SW 1271 (cell line): Measurements from ENCODE around the gene ABRAXAS1.
"Not testable (repeated sequence)": the region's sequence is repeated elsewhere in the genome, so short reads cannot be mapped to it uniquely, and the experiment has no call there.

ENCODE experiments used
- DNase-seq, 2 experiments: peaks; one replicate each; lab custom pipeline; 2025; lab: John Stamatoyannopoulos, UW

ABRAXAS1 gene

DNA sequence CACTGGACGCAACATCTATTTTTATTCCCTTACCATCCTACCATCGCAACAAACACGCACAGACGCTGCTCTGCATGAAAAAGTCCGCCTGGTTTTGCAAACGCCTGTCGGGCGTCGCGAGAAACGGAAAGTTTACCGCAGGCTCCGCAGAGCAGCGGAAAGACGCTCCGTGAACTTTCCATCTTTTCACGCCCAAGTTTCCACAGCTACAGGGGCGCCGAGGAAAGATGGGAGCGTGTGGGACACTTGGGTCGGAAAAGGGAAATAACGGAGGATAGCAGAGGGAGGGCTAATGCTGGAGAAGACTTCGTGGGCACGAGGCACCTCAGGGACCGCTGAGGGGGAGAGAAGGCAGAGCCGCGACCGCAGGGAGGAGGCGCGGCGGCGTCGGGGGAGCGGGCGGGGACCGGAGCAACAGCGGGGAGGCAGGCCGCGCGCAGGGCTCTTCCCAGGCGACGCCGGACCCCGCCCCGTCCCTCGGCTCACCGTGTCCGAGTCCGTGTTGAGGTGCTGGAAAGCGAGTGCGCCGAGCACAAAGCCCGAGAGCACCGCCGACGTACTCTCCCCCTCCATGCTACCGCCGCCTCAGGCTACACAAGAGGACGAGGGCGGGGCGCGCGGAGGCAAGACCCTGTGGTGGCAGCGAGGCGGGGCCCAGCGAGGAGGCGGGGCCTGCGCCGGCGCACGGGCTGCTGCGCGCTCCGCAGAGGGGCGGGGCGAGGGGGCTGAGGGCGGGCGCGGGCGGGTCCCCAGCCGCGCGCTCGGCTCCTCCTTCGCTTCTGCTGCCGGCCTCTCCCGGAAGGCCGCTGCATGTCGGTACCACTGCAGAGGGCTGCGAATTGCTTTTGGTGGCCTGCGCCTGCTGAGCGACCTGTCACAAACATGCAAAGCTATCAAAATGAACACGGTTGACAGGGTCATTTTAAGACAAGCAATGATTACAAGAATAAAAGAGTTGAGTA lies at the start of gene ABRAXAS1:
Gene ABRAXAS1, minus strand, starts transcription at position 601 of the 962 bp plus-strand sequence. Its CDS starts 28 bp downstream, at position 573.
- peak; percentile 85 to 89 for DNase-seq

DNA sequence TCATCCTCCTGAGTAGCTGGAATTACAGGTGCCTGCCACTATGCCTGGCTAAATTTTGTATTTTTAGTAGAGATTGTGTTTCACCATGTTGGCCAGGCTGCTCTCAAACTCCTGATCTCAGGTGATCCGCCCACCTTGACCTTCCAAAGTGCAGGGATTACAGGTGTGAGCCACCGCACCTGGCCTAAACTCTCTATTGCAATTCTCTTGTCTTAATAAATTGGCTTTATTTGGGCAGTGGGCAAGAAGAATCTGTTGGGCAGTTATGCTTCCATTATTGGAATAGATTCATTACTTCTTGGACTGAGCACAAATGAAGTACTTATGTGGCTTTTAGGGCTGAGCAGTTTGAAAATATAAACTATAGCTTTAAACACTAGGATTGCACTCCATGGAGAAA lies 42.8 kb upstream of the ABRAXAS1 start:
- no peak for DNase-seq

DNA sequence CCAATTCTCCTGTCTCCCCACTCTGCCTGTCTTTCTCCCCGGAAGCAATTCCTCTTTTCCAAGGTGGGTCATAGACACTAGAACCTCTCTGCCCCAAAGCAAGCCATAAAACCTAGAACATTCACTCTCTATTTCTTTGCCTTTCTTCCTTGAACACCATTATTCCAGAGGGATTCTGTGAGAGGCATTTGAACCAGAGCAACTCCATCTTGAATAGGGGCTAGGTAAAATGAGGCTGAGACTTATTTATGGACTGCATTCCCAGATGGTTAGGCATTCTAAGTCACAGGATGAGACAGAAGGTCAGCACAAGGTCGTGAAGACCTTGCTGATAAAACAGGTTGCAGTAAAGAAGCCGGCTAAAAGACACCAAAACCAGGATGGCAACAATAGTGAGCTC lies 37.3 kb upstream of the ABRAXAS1 start:
- DNase-seq = no peak

DNA sequence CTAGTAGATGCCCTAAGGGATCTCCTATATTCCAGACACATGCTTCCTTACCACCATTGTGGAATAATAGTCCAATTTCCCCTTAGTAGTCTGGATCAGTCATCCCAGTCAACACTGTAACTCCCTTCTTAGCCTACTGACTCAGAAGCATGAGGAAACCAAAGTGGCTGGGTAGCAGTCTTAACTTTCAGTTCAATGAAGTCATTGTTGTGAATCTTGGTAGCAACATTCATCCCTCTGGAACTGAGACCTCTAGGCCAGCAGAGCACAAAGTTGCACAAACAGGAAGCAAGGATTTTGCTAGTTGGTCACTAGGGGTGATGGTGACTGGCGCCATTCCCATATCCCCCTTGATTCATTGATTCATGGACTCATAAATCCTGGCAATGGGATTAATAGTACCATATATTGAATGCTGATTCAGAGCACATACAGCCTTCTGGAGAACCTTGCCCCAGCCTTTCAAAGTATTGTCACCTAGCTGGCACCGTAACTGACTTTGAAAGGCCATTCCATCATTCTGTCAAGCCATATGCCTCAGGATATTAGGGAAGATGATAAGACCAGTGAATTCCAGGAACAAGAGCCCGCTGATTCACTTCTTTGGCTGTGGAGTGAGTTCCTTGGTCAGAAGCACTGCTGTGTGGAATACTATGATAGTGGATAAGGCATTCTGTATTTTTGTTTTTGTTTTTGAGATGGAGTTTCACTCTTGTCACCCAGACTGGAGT lies 31.3 kb upstream of the ABRAXAS1 start:
- DNase-seq = no peak

DNA sequence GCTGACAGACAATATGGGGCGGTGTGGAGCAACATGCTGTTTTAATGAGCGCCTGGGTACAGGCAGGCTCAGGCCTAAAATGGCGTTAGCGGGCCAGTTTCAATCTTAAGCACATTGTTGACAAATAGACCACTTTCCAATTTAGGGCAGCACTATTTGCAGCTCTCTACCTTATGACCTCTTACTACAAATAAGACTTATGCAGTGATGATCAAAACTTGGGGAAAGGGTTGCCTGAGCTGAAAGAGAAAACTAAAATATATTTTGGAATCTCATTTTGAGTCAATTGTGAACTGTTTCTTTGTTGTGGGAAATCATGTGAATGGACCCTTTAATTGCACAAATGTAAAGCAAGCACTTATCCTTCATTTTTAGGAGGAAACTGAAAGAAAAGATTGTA lies 25.5 kb upstream of the ABRAXAS1 start:
- no peak for DNase-seq

DNA sequence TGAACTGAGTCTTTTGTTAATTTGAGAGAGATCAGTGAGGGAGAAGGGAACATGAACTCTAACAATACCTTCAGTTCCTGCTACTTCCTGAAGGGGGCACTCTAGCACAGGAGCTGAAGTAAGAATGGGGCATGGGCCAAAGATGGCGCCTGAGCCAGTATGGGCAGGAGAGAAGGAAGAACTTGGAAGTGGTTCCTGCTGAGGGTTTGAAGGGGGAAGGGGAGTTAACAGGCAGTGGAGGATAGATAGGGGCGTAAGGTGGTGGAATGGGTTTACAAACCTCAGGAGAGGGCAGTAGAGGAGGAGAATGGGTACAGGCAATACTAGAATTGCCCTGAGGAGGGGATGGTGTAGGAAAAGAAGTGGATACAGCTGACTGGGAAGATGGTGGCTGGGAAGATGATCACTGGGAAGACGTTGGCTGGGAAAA lies 24.3 kb upstream of the ABRAXAS1 start:
- peak in 1 of 2 experiments; percentile 17 for DNase-seq

DNA sequence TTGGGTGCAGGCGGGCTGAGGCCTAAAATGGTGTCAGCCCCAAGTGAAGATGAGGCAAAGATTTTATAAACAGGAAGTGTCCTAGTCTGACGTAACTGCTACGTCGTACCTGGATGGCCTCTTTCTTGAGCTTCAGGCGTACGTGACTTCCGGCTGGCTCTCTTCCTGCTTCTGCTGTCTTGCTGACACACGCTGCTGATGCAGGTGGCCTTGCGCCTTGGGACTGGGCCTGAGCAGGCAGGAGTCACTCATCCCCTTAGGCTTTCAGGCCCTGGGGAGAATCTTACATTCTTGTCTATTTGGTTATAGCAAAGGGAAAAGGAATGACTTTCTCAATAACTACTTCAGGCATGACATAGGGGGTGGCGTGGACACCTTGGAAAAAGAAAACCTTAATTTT lies 20.1 kb upstream of the ABRAXAS1 start:
- no peak for DNase-seq

DNA sequence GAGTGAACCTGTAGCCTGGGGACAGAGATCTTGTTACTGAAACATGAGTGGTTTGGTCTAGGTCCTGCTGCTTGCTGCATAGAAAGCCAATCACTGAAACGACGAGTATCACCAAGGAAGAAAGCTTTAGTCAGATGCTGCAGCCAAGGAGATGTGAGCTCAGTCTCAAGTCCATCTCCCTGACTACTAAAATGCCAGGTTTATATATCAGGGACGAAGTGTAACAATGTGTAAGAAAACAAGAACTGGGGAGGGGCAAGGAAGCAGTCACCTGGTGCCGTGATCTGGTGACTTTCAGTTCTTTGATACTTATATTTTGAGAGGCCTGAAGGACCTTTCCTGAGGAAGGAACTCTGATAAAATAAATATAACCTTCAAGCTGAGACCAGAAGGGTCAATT lies 19.6 kb upstream of the ABRAXAS1 start:
- DNase-seq = no peak

DNA sequence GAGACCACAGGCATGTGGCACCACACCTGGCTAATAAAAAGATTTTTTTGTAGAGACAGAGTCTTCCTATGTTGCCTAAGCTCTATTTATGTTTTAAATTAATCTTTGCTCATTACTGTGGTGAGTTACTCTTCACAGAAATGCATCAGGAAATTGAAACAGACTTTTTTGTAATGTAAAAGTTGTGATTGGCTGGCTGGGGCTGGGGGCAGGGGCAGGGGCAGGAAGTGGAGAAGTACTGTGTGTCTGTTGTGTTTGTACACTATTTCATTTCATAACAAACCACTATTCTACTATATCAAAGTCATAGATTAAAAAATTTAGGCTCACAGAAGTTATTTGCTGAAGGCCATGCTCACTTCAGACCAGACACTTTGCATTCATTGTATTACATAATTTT lies 19.1 kb upstream of the ABRAXAS1 start:
- no peak for DNase-seq

DNA sequence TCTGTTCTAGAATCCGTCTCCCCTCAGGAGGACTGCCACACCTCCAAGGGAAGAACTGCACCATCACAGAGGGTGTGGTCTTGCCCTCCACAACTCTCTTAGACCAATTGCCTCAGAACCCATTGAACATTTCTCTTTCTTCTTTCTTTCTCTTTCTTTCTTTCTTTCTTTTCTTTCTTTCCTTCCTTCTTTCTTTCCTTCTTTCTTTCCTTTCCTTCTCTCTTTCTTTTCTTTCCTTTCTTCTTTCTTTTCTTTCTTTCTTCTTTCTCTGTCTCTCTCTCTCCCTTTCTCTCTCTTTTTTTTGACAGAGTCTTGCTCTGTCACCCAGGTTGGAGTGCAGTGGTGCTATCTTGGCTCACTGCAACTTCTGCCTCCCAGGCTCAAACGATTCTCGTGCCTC lies 16.8 kb upstream of the ABRAXAS1 start:
- DNase-seq = not testable (repeated sequence)

DNA sequence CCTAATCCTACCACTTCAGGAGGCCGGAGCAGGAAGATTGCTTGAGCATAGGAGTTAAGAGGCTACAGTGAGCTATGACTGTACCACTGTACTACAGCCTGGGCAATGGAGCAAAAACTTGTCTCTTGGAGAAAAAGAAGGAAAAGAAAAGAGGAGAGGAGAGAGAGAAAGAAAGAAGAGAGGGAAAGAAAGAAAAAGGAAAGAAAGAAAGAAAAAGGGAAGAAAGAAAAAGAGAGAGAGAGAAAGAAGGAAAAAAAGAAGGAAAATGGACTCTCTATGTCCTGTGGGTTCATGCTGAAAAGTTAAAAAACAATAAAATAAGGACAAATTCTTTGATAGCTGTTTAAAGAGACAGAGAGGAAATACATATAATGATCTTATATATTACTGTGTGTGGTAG lies 13.3 kb upstream of the ABRAXAS1 start:
- DNase-seq = no peak

DNA sequence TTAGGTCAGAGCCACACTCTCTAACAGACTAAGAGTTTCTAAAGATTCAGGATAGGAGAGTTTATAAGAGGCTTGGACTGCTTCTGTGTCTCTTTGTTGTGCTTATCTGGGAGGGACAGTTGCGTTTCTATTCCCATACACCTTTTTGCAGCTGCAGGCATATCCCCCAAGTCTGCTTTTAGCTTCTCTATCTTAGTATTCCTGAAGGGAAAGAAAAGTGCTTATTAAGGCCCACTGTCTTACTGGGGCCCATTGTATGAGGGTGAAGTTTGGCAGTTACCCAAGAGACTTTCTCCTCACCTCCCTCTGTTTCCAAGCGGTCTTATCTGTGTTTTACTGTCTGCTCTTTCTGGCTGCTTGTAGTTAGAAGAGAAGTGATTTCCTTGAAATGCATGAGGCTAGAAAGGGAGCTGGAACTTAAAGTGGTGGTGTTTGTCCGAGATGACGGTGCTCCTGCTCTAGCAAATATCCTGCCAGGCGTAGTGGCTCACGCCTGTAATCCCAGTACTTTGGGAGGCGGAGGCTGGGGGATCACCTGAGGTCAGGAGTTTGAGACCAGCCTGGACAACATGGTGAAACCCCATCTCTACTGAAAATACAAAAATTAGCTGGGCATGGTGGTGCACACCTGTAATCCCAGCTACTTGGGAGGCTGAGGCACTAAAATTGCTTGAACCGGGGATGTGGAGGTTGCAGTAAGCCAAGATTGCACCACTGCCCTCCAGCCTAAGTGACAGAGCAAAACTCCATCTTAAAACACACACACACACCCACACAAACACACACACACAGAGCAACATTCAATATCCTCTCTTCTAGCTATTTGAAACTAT lies 11.4 kb upstream of the ABRAXAS1 start:
- DNase-seq = not testable (repeated sequence)

DNA sequence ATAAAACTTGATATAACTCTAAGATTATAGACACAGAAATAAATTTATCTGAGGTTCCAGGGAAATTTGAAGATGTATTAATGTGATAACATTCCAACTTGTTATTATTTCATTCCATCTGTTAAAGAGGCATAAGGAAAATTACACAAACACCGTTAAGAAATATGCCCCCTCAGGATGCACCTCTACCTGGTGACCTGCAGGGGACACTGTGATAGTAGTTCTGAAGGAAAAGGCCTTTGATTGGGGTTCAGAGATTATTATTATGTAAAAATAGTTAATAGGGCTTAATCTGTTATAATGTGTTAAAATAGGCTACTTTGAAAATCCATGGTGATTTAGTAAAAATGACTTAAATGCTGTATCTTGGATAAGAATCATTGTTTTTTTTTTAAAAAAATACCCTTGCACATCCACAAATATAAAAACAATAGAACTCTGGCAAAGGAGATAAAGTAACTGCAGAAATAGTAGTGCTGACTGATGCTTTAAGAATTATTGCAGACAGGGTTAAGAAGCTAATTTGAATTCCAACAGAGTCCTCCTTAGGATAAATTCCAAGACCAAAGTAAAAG lies 6.1 kb upstream of the ABRAXAS1 start:
- DNase-seq = peak in 1 of 2 experiments; percentile 31

DNA sequence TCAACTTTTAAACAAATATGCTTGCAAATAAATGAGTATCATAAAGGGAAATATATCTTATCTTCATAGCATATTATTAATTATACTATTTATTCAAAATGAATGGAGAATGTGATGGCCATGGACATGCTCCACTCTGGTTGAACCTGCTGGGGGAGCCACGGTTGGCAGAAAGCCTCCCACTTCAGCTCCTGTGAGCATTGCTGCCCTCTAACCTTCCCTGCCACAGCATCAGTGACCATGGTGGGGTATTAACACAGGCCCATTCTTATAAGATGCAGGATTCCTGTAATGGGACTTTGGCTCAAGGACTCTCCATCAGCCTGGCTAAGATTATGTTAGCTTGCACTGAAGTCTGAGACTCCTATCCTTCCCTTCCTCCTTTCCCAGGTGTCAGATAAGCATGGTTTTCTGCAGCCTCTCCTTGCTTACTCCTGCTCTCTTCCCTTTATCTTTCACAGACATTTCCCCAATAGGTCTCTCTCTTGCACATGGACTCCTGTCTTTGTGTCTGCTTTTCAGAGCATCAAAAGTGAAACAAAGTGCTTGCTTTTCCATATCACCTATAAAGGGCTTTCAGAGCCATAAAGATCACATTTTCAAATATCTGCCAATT lies 4.9 kb upstream of the ABRAXAS1 start:
- no peak for DNase-seq

DNA sequence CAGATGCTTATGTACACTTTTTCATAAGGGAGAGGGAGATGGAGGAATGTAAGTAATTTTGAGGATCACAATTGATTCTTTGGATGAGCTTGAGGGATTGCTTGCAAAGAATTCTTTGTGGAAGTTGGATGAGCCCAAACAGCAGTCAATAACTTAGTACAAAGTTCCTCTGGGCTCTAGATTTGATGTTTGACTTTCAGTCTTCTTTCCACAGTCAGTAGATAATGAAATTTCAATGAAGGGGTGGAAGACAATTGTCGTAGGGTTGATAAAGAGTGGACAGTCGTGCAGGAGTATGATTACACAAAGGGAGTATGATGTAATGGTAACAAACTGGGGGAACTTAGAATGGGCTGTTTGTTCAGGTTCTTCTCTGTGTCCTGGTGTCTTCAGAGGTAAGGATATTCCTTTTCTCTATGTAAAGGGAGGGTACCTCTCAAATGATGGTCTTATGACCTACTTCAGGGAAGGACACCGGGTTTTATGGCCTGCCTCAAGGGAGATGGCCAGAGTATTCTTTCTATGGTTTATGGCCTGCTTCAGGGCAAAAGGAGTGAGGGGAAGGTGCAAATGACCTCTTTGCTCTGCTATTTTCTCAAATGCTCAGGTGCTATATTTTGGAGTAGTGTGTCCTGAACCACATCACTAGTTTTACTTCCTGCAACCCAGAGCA lies 1.7 kb upstream of the ABRAXAS1 start:
- DNase-seq = no peak

DNA sequence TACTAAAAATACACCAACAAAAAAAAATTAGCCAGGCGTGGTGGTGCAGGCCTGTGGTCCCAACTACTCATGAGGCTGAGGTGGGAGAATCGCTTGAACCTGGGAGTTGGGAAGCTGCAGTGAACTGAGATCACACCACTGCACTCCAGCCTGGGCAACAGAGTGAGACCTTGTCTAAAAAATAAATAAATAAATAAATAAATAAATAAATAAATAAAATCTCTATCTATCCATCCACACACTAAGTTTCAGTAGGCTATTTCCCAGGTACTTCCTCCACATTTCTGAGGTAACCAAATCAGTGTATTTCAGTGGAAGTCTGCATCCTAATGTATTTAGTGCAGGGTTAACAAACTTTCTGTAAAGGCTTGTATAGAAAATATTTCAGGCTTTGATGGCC lies 10.9 kb downstream of the ABRAXAS1 start:
- DNase-seq = no peak

DNA sequence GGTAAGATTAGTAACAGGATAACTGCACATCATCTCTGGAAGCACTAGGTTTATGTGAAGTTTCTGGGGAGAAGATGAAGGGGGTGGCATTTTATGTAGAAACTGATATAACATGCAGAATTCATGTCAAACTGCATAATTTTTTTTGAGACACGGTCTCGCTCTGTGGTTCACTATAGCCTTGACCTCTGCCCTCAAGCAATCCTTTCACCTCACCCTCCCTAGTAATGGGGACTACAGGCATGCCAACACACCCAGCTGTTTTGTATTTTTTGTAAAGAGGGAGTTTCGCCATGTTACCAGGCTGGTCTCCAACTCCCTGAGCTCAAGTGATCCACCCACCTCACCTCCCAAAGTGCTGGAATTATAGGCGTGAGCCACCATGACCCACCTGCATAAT lies 11.5 kb downstream of the ABRAXAS1 start:
- DNase-seq = no peak

DNA sequence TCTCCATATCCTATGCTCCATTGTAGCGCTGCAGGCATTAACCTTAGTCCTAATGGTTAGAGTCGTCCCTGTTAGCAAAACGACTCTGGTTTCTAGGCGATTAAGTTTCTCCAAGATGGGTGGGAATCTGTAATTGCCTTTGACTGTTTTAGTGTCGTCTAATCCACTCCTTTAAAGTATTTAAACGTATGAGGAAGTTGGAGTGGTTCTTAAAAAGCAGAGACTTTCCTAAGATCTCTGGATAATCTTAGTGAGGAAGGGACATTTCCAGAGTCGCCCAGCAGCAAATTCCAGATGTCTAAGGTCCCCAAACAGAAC lies 28.8 kb downstream of the ABRAXAS1 start:
- no peak for DNase-seq

DNA sequence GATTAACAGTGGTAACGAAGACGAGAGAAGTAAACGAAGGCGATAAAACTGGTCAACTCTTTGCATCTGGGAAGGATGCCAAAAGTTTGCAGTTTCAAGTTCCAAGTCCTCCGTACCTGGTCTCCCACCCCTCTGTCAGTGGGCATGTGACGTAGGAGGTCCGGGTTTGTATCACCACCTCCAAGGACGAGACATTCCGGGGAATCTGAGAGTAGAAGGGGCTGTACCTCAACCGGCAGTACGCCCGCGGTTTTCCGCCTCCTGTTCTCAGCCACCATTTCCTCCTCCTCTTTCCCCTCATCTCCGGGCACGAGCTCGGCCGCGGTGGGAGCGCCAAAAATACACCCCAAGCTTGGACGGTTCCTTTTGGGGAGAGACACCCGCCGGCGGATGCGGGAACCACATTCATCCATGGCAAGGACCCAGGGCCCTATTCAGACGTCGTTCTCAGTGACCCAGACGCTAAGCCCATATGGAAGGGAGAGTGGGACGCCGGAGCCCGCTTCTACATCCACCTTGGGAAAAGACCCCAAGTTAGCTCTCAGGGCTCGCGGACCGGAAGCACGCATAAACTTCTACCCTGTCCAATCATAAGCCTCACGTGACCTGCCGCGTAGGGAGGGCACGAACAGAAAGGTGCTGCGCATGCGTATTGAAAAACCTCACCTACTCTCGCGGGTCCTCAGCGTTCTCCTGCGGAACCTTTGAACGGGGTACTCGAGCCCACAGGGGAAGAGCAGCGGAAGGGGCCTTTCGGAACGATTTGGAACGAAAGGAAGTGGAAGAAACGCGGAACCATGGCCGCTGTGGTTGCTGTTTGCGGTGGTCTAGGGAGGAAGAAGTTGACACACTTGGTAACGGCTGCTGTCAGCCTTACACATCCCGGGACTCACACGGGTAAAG lies 29.4 kb downstream of the ABRAXAS1 start, which contains the start of the genes HELQ and MRPS18C:
Gene HELQ, minus strand, starts transcription at position 543 of the 903 bp plus-strand sequence. Its CDS starts 130 bp downstream, at position 413.
Gene MRPS18C, plus strand, starts transcription at position 778 of the 903 bp plus-strand sequence. Its CDS starts 20 bp downstream, at position 798.
- peak; percentile 95 to 97 for DNase-seq

DNA sequence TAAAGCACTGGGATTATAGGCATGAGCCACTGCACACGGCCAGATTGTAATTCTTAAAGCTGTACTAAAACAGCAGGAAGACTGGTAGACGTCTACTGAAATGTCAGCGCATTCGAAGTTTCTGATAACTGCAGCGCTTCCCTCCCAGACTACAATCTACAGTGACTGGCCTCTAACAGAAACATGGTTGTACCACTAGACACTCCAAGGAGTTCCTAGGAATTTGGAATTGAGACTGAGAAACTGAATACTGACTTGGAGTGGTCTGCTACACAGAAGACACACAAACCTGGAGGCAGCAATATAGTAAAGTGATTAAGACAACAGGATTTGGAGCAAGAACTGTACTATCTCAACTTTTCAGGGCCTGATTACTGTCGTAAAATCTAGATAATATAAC lies 30.2 kb downstream of the ABRAXAS1 start:
- no peak for DNase-seq
